PC-9 (cell line): ENCODE measurements around the gene DUSP10. TPM values are rescaled to one million over a fixed set of nuclear protein-coding genes. Genes with fewer than 3 reads are reported as not detected.

Experiments
- BruUV-seq: library from RNA; stranded (reverse); fragments of 400-500 nt; replicated peaks from 2 replicates; lab custom pipeline; 2021; lab: Mats Ljungman, UMichigan
- CTCF ChIA-PET: fragments of 300-600 bp; sonication (Branson Sonifier 250); formaldehyde crosslinking; loops from one replicate; lab custom pipeline; 2022; ENCODE audit warnings: antibody characterized with exemption; lab: Charles Lee
- POLR2A ChIA-PET: fragments of 300-600 bp; sonication (Branson Sonifier 250); formaldehyde crosslinking; loops from one replicate; lab custom pipeline; 2022; ENCODE audit warnings: antibody characterized with exemption; ENCODE audit not compliant: unreplicated experiment; lab: Charles Lee
- DNase-seq, 2 experiments: peaks; one replicate each; pipeline versions ENCODE4 v3.0.0 to v3.0.0-alpha.2; 2015 to 2022; ENCODE audit warnings: mixed read lengths in 1 of 2
- H2AFZ ChIP-seq: fragments of 200-600 bp; sonication (generic); 2 replicates; pipeline ENCODE4 v1.8.1; 2017; ENCODE audit warnings: antibody characterized with exemption
- H3F3A ChIP-seq: fragments of 200-600 bp; sonication (generic); 2 replicates; pipeline ENCODE4 v1.8.1; 2017; ENCODE audit warnings: antibody characterized with exemption, mild to moderate bottlenecking, low read depth; ENCODE audit not compliant: insufficient read depth
- H3K27ac ChIP-seq: fragments of 200-600 bp; sonication (generic); 2 replicates; pipeline ENCODE4 v1.6.1; 2016; ENCODE audit warnings: mixed run types
- H3K27me3 ChIP-seq: fragments of 200-600 bp; sonication (generic); 2 replicates; pipeline ENCODE4 v1.6.1; 2016; ENCODE audit warnings: low read depth, mixed run types; ENCODE audit not compliant: insufficient read depth
- H3K36me3 ChIP-seq: fragments of 200-600 bp; sonication (generic); 2 replicates; pipeline ENCODE4 v1.6.1; 2016; ENCODE audit warnings: low read depth, mixed run types
- H3K4me1 ChIP-seq: fragments of 200-600 bp; sonication (generic); replicated peaks from 2 replicates; pipeline ENCODE4 v1.6.1; 2016; ENCODE audit warnings: mixed run types; ENCODE audit not compliant: insufficient read depth
- H3K4me2 ChIP-seq: fragments of 200-600 bp; sonication (generic); 2 replicates; pipeline ENCODE4 v1.6.1; 2017; ENCODE audit warnings: mixed run types
- H3K4me3 ChIP-seq: fragments of 200-600 bp; sonication (generic); 2 replicates; pipeline ENCODE4 v1.6.1; 2016; ENCODE audit warnings: mixed run types
- H3K79me2 ChIP-seq: fragments of 200-600 bp; sonication (generic); 2 replicates; pipeline ENCODE4 v1.6.1; 2017; ENCODE audit warnings: low read depth, mixed run types
- H3K9me2 ChIP-seq: fragments of 200-600 bp; sonication (generic); 2 replicates; pipeline ENCODE4 v1.8.1; 2017; ENCODE audit warnings: mild to moderate bottlenecking; ENCODE audit not compliant: insufficient read depth
- H3K9me3 ChIP-seq: fragments of 200-600 bp; sonication (generic); 2 replicates; pipeline ENCODE4 v1.8.1; 2016; ENCODE audit warnings: low read depth; ENCODE audit not compliant: insufficient read depth
- H4K20me1 ChIP-seq: fragments of 200-600 bp; sonication (generic); 2 replicates; pipeline ENCODE4 v1.8.1; 2017; ENCODE audit not compliant: insufficient read depth
- CTCF ChIP-seq: fragments of 200-600 bp; sonication (generic); conservative IDR thresholded peaks from 2 replicates; pipeline ENCODE4 v1.6.1; 2017; ENCODE audit warnings: mixed run types, antibody characterized with exemption, mild to moderate bottlenecking, moderate library complexity
- EZH2 ChIP-seq: fragments of 200-600 bp; sonication (generic); IDR thresholded peaks from 2 replicates; pipeline ENCODE4 v1.8.0; 2017; ENCODE audit warnings: antibody characterized with exemption, low read depth
- intact Hi-C: fragments of 100-400 bp; cut with micrococcal nuclease; formaldehyde crosslinking; loops from one replicate; pipeline ENCODE4 v1.10.0; 2022; ENCODE audit not compliant: unreplicated experiment
- total RNA-seq: library from RNA; stranded (reverse); gene quantifications from 2 replicates; pipeline ENCODE4 v1.2.3, GENCODE V29; 2021

Gene DUSP10
- total RNA-seq, 1 experiment from 2014 or later = 7.0 TPM

DNA sequence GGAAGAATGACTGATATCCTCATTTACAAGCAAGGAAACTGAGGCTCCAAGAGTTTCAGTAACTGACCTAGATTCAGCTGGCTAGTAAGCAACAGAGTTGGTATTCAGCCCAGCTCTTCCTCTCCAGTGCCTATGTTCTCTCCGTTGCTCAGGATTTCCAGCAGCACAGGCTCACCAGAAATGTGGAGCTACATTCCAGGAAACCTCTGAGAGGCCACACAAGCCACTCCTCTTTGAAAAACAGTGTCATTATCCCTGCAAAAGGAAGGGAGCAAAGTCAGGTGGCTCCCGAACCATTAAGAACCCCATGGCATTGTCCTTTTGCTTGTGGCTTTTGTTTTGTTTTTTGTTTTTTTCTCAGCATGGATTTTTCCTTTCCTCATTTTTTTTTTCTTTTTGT, 40.6 kb upstream of the DUSP10 start:
- Histone ChIP-seq H3K27me3 (no peaks in the 10 kb centered on the region), H3K27ac (no peak overlapping the region), H4K20me1 (no peaks in the 10 kb centered on the region), H3K4me1 (no peaks in the 10 kb centered on the region), H2AFZ (no peak overlapping the region), H3K4me3 (no peak overlapping the region), H3K79me2 (no peaks in the 10 kb centered on the region), H3K4me2 (no peak overlapping the region), H3K36me3 (no peaks in the 10 kb centered on the region), H3K9me3 (no peaks in the 10 kb centered on the region), H3F3A (no peaks in the 10 kb centered on the region), H3K9me2 (no peaks in the 10 kb centered on the region)
- ChIA-PET POLR2A (interaction anchor here (0.7 kb wide), 1 partner anchor 64 kb away, joined by 3 read pairs; no protein-coding TSS in a partner anchor), CTCF (no interaction called here)
- peak in 1 of 2 experiments; percentile 23 for DNase-seq
- intact Hi-C loops = no loop called here
- no TSS peak for BruUV-seq
- TF ChIP-seq CTCF = no peak

DNA sequence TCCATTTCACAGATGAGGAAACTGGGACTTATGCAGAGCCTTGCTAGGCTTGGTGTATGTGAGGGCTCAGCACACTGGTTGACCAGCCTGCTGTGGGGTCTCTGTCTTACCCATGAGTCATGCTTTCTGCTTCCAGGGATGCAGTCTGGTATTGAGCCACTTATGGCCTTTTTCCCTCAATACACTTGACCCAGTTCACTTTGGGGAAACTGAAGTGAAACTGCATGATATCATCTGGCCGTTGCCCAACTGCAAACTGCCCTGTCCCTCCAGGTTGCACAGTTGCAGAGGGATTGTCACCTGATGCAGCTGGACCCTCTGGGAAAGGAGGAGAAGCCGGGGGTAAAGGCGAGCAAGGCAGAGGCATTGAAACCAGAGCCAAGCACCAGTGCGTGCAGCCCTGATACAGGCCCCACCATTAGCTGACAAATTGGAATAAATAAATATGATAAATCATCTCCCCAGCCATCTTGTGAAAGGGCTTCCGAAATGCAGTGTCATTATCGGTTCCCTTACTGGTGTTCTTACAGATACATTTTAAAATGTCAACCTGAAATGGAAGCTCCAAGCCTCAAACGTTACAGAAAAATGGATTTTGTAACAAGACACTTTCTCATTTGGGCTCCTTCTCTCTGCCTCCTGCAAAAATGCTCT, 39.3 kb upstream of the DUSP10 start:
- TF ChIP-seq EZH2 (no peak), CTCF (no peak)
- H3K4me1 ChIP-seq = no peaks in the 10 kb centered on the region
- no peaks in the 10 kb centered on the region for H3K79me2 ChIP-seq
- ChIA-PET CTCF (no interaction called here), POLR2A (no interaction called here)
- no peaks in the 10 kb centered on the region for H4K20me1 ChIP-seq
- H3K4me3 ChIP-seq = no peak overlapping the region
- no peaks in the 10 kb centered on the region for H3K36me3 ChIP-seq
- H3K27me3 ChIP-seq = no peaks in the 10 kb centered on the region
- H2AFZ ChIP-seq = no peak overlapping the region
- intact Hi-C loops = no loop called here
- BruUV-seq = no TSS peak
- no peak overlapping the region for H3K27ac ChIP-seq
- no peak for DNase-seq
- no peaks in the 10 kb centered on the region for H3F3A ChIP-seq
- no peaks in the 10 kb centered on the region for H3K9me2 ChIP-seq
- 0 out of 2 replicates have a peak overlapping the region, but pooled peaks have one; percentile 15 for H3K4me2 ChIP-seq
- H3K9me3 ChIP-seq = no peaks in the 10 kb centered on the region

- no peaks in the 10 kb centered on the region for H3K4me1 ChIP-seq
- no peaks in the 10 kb centered on the region for H3K9me3 ChIP-seq
- H3K27ac ChIP-seq = no peak overlapping the region
- H3K27me3 ChIP-seq = no peaks in the 10 kb centered on the region
- H3F3A ChIP-seq = no peaks in the 10 kb centered on the region
- no peak overlapping the region for H3K4me2 ChIP-seq
- no peaks in the 10 kb centered on the region for H3K36me3 ChIP-seq
- H2AFZ ChIP-seq = no peak overlapping the region
- DNase-seq = no peak
- H4K20me1 ChIP-seq = no peaks in the 10 kb centered on the region
- H3K4me3 ChIP-seq = no peak overlapping the region
- POLR2A ChIA-PET = interaction anchor here (0.5 to 0.6 kb wide), 2 partner anchors 37 to 905 kb away, joined by 4 to 5 read pairs; no protein-coding TSS in a partner anchor
- TF ChIP-seq CTCF = no peak
- no peak for TF ChIP-seq EZH2
- H3K9me2 ChIP-seq = no peaks in the 10 kb centered on the region
- CTCF ChIA-PET = no interaction called here
- intact Hi-C loops = no loop called here
- H3K79me2 ChIP-seq = no peaks in the 10 kb centered on the region
- no TSS peak for BruUV-seq
These were observed 38.3 kb upstream of the DUSP10 start for GRCh38 chr1:221780175-221780574.
